Activated T-helper 17 cell treated with anti-CD3 and anti-CD28 coated beads, Interleukin-2, amount 50 U/mL, for 72 hours (primary cell): ENCODE results near the gene AKAP12. TPM values are rescaled to one million over a fixed set of nuclear protein-coding genes. Genes with fewer than 3 reads are reported as not detected.
"Not testable (repeated sequence)": the region's sequence is repeated elsewhere in the genome, so short reads cannot be mapped to it uniquely, and the experiment has no call there.

ENCODE experiments used
- ATAC-seq: fragments of 150-1000 bp; cut with Tn5 transposase; replicated peaks from 2 replicates; pipeline ENCODE4 v1.10.0; 2021; ENCODE audit warnings: mild to moderate bottlenecking, moderate library complexity
- H3K27ac Mint-ChIP-seq: one replicate; pipeline ENCODE4 v1.8.0; 2022; ENCODE audit warnings: mixed read lengths
- H3K27me3 Mint-ChIP-seq: one replicate; pipeline ENCODE4 v1.8.0; 2022; ENCODE audit warnings: mixed read lengths
- H3K36me3 Mint-ChIP-seq: one replicate; pipeline ENCODE4 v1.8.0; 2022; ENCODE audit warnings: low read depth, mild to moderate bottlenecking, mixed read lengths
- H3K4me1 Mint-ChIP-seq: one replicate; pipeline ENCODE4 v1.8.0; 2022; ENCODE audit warnings: mixed read lengths
- H3K4me3 Mint-ChIP-seq: one replicate; pipeline ENCODE4 v1.8.0; 2022; ENCODE audit warnings: mild to moderate bottlenecking, mixed read lengths
- H3K9me3 Mint-ChIP-seq: one replicate; pipeline ENCODE4 v1.8.0; 2022; ENCODE audit warnings: mixed read lengths
- total RNA-seq, 2 donors: library from RNA; stranded (reverse); gene quantifications; one replicate each; pipeline ENCODE4 v1.2.3, GENCODE V29; 2022

Gene AKAP12
- total RNA-seq, 2 donors from 2014 or later = 0.35 to 0.79 TPM

- no peaks in the 10 kb centered on the region for H3K27me3 Mint-ChIP-seq
Measured at GRCh38 chr6:151350442-151351145, 110.8 kb downstream of the AKAP12 start.

DNA sequence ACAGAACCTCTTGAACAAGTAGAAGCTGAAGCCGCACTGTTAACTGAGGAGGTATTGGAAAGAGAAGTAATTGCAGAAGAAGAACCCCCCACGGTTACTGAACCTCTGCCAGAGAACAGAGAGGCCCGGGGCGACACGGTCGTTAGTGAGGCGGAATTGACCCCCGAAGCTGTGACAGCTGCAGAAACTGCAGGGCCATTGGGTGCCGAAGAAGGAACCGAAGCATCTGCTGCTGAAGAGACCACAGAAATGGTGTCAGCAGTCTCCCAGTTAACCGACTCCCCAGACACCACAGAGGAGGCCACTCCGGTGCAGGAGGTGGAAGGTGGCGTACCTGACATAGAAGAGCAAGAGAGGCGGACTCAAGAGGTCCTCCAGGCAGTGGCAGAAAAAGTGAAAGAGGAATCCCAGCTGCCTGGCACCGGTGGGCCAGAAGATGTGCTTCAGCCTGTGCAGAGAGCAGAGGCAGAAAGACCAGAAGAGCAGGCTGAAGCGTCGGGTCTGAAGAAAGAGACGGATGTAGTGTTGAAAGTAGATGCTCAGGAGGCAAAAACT is 111.5 kb downstream of the AKAP12 start:
- no peak for ATAC-seq
- H3K4me3 Mint-ChIP-seq = no peak overlapping the region
- H3K9me3 Mint-ChIP-seq = no peaks in the 10 kb centered on the region
- no peaks in the 10 kb centered on the region for H3K4me1 Mint-ChIP-seq
- H3K27ac Mint-ChIP-seq = no peak overlapping the region
- H3K36me3 Mint-ChIP-seq = no peaks in the 10 kb centered on the region
- no peaks in the 10 kb centered on the region for H3K27me3 Mint-ChIP-seq

More at GRCh38 chr6:151350442-151351145, 110.8 kb downstream of the AKAP12 start:
- Mint-ChIP-seq H3K27ac (no peak overlapping the region), H3K4me3 (no peak overlapping the region), H3K4me1 (no peaks in the 10 kb centered on the region), H3K36me3 (no peaks in the 10 kb centered on the region), H3K9me3 (no peaks in the 10 kb centered on the region)
- no peak for ATAC-seq

- no peak overlapping the region for H3K4me3 Mint-ChIP-seq
Measured at GRCh38 chr6:151351731-151352130, 112.0 kb downstream of the AKAP12 start.

GRCh38 chr6:151352410-151353396 is 112.9 kb downstream of the AKAP12 start:
- peak; percentile 40 for ATAC-seq
- no peak overlapping the region for H3K4me3 Mint-ChIP-seq
- H3K27ac Mint-ChIP-seq = no peak overlapping the region
- no peaks in the 10 kb centered on the region for H3K27me3 Mint-ChIP-seq
- H3K36me3 Mint-ChIP-seq = no peaks in the 10 kb centered on the region
- H3K9me3 Mint-ChIP-seq = no peaks in the 10 kb centered on the region
- H3K4me1 Mint-ChIP-seq = no peaks in the 10 kb centered on the region

More at GRCh38 chr6:151351731-151352130, 112.0 kb downstream of the AKAP12 start:
- Mint-ChIP-seq H3K9me3 (no peaks in the 10 kb centered on the region), H3K27ac (no peak overlapping the region), H3K4me1 (no peaks in the 10 kb centered on the region), H3K27me3 (no peaks in the 10 kb centered on the region), H3K36me3 (no peaks in the 10 kb centered on the region)
- no peak for ATAC-seq

- no peak for ATAC-seq
- Mint-ChIP-seq H3K27me3 (no peaks in the 10 kb centered on the region), H3K27ac (no peak overlapping the region), H3K36me3 (no peaks in the 10 kb centered on the region), H3K4me3 (no peak overlapping the region), H3K9me3 (no peaks in the 10 kb centered on the region), H3K4me1 (no peaks in the 10 kb centered on the region)
Measured at GRCh38 chr6:151353795-151354194, 114.0 kb downstream of the AKAP12 start.

- not testable (repeated sequence) for H3K4me3 Mint-ChIP-seq, H3K9me3 Mint-ChIP-seq, H3K27me3 Mint-ChIP-seq, H3K4me1 Mint-ChIP-seq, ATAC-seq, H3K27ac Mint-ChIP-seq
- H3K36me3 Mint-ChIP-seq = peaks cover 15% of the 10 kb centered on the region
Measured at GRCh38 chr6:151356983-151357382, 117.2 kb downstream of the AKAP12 start.

- Mint-ChIP-seq H3K4me1 (no peaks in the 10 kb centered on the region), H3K4me3 (no peak overlapping the region), H3K9me3 (no peaks in the 10 kb centered on the region), H3K27ac (no peak overlapping the region), H3K27me3 (no peaks in the 10 kb centered on the region), H3K36me3 (peaks cover 24% of the 10 kb centered on the region)
- no peak for ATAC-seq
Measured at GRCh38 chr6:151357758-151358436, 118.1 kb downstream of the AKAP12 start.

GRCh38 chr6:151358475-151358874 is 118.7 kb downstream of the AKAP12 start:
- Mint-ChIP-seq H3K9me3 (no peaks in the 10 kb centered on the region), H3K27ac (no peak overlapping the region), H3K36me3 (peaks cover 30% of the 10 kb centered on the region), H3K4me1 (no peaks in the 10 kb centered on the region), H3K27me3 (no peaks in the 10 kb centered on the region), H3K4me3 (no peak overlapping the region)
- no peak for ATAC-seq

GRCh38 chr6:151359486-151359885 is 119.7 kb downstream of the AKAP12 start:
- Mint-ChIP-seq H3K27ac (no peak overlapping the region), H3K4me1 (no peaks in the 10 kb centered on the region), H3K4me3 (no peak overlapping the region), H3K9me3 (no peaks in the 10 kb centered on the region), H3K36me3 (peaks cover 40% of the 10 kb centered on the region), H3K27me3 (no peaks in the 10 kb centered on the region)
- no peak for ATAC-seq

DNA sequence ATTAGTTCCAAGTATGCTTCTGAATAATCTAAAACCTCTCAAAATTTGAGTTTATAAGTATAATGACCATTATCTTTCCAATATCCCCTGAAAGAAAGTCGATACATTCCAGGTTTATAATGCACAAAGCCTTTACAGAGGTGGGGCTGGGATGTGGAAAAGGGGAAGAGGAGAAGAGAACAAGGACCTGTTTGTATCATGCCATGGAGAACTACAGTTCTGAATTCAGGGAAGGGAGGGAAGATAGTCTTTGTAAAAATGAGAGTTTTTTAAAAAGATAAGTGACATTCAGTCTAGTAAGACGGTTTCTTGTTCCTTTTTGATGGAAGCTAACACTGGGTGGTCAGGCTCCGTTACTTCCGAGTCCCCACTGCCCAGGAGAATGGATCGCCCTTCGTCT is 125.5 kb downstream of the AKAP12 start:
- Mint-ChIP-seq H3K36me3 (peaks cover 90% of the 10 kb centered on the region), H3K27ac (no peak overlapping the region), H3K9me3 (no peaks in the 10 kb centered on the region), H3K4me3 (no peak overlapping the region), H3K4me1 (no peaks in the 10 kb centered on the region), H3K27me3 (no peaks in the 10 kb centered on the region)
- ATAC-seq = no peak

DNA sequence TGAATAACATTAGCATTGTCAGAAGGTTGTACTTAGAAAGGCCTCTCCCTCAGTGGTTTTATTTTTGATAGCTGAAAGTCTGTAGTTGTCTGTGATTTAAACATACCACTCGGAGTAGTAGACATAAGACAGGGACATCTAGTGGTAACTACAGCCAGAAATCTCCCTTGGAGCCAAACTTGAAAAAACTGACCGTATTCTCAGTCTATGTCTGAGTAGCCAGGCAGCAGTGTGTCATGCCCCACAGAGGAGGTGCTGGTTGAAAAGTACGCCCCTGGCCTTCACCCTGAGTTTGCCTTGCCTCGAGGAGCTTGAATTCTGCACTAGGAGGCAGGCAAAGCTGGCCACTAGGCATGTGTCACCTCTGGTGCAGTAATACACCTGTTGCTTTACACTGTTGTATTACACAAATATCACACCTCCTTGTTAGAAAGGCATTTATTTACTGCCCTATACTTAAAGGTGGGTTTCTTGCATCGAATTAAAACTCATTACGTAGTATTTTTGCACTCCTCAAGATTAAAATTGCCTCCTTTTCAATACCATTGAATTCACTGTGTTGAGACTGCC is 130.8 kb downstream of the AKAP12 start:
- Mint-ChIP-seq H3K36me3 (peaks cover 82% of the 10 kb centered on the region), H3K4me1 (peaks cover 32% of the 10 kb centered on the region), H3K27ac (peak overlapping the region; percentile 73), H3K9me3 (no peaks in the 10 kb centered on the region), H3K4me3 (no peak overlapping the region), H3K27me3 (no peaks in the 10 kb centered on the region)
- no peak for ATAC-seq

DNA sequence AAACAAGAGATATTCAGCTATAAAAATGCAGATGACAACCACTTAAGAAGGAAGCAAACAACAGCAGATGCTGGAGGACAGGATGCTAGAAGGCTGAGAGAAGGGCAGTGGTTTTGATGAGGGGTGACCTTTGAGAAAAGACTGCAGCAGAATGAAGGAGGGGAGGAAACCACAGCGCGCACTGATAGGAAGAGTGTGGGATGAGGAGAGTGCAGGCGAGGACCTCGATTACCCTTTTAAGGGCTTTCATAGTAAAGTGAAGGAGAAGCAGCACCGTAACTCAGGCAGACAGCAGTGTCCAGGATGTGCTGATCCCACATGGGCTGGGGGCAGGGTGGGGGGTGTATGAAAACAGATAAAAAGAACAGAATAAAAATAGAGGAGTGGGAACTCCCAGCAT is 132.4 kb downstream of the AKAP12 start:
- Mint-ChIP-seq H3K9me3 (no peaks in the 10 kb centered on the region), H3K4me3 (peak overlapping the region; percentile 60), H3K4me1 (peaks cover 46% of the 10 kb centered on the region), H3K27me3 (no peaks in the 10 kb centered on the region), H3K36me3 (peaks cover 66% of the 10 kb centered on the region), H3K27ac (peak overlapping the region; percentile 73)
- ATAC-seq = peak; percentile 65

DNA sequence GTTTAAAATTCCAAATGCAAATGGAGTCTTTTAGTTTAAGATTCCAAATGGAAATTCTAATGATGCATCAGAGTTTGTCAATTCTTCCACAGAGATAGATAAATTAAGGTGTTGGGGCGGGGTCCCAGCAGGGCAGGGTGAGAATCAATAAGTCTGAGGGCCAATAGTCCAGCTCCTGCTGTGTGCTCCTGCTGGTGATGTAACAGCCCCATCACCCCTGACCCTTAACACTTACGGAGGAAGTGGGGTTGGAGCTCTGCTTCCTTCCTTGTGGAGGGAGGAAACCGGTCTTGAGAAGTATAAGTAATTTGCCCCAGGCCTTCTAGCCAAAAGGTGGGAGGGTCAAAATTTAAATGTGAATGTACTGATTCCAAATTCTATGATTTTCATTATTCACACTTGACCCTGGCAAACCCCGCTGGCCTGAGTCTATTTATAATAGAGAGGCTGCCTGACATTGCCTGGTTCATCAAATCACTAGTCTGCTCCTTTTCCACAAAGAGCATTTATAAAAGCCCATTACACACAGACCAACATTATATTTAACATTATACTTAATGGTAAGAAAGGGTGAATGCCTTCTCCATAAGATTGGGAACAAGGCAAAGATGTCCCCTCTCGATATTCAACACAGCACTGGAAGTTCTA is 134.4 kb downstream of the AKAP12 start:
- Mint-ChIP-seq H3K9me3 (no peaks in the 10 kb centered on the region), H3K36me3 (peaks cover 47% of the 10 kb centered on the region), H3K27ac (peak overlapping the region; percentile 69), H3K4me3 (peak overlapping the region; percentile 60), H3K4me1 (peaks cover 54% of the 10 kb centered on the region), H3K27me3 (no peaks in the 10 kb centered on the region)
- ATAC-seq = no peak
